Measurements from ENCODE around the gene PCYT1A. TPM values are rescaled to one million over a fixed set of nuclear protein-coding genes. Genes with fewer than 3 reads are reported as not detected.
"Not testable (repeated sequence)": the region's sequence is repeated elsewhere in the genome, so short reads cannot be mapped to it uniquely, and the experiment has no call there.

PCYT1A gene
- total RNA-seq, 1 experiment from 2014 or later = 96.8 TPM

GRCh38 chr3:196302551-196302950, 15.0 kb upstream of the PCYT1A start:
- CTCF ChIA-PET; H3K27me3 ChIP-seq (ENCODE audit: control insufficient read depth, insufficient read depth, low read length); in situ Hi-C loops (cut with HindIII; ENCODE audit: low pct_unique_long_range_greater_than_20kb, low sequenced_read_pairs); ATAC-seq; H3K4me1 ChIP-seq (ENCODE audit: control insufficient read depth, insufficient read depth, low read length); H3K27ac ChIP-seq (ENCODE audit: low read length); H3K36me3 ChIP-seq (ENCODE audit: control insufficient read depth, insufficient read depth, low read length); DNase-seq (ENCODE audit: low read depth, low spot score); POLR2A ChIA-PET; H3K4me3 ChIP-seq (ENCODE audit: low read depth in 2 of 2, low read length in 2 of 2); intact Hi-C loops (cut with micrococcal nuclease; ENCODE audit: unreplicated experiment); H3K9me3 ChIP-seq (ENCODE audit: control insufficient read depth, insufficient read depth, low read depth, low read length); BruUV-seq (replicated peaks): not testable (repeated sequence)

- no peaks in the 10 kb centered on the region for H3K9me3 ChIP-seq (ENCODE audit: control insufficient read depth, insufficient read depth, low read depth, low read length)
- CTCF ChIA-PET = no interaction called here
- H3K27me3 ChIP-seq (ENCODE audit: control insufficient read depth, insufficient read depth, low read length) = no peaks in the 10 kb centered on the region
- in situ Hi-C loops (cut with HindIII; ENCODE audit: low pct_unique_long_range_greater_than_20kb, low sequenced_read_pairs) (no loop called here), intact Hi-C loops (cut with micrococcal nuclease; ENCODE audit: unreplicated experiment) (no loop called here)
- no peaks in the 10 kb centered on the region for H3K36me3 ChIP-seq (ENCODE audit: control insufficient read depth, insufficient read depth, low read length)
- ATAC-seq (no peak), DNase-seq (ENCODE audit: low read depth, low spot score) (no peak)
- TF ChIP-seq CTCF (IDR thresholded peaks at IDR 0.05) = no peak
- H3K27ac ChIP-seq (ENCODE audit: low read length) = no peak overlapping the region
- H3K4me3 ChIP-seq (ENCODE audit: low read depth in 2 of 2, low read length in 2 of 2) = no peak overlapping the region
- no TSS peak for BruUV-seq (replicated peaks)
- POLR2A ChIA-PET = no interaction called here
- no peaks in the 10 kb centered on the region for H3K4me1 ChIP-seq (ENCODE audit: control insufficient read depth, insufficient read depth, low read length)
Observed at GRCh38 chr3:196298521-196298920, 11.0 kb upstream of the PCYT1A start.

- Histone ChIP-seq H3K36me3 (ENCODE audit: control insufficient read depth, insufficient read depth, low read length) (no peaks in the 10 kb centered on the region; the same call in 1 of the 2 replicates), H3K9me3 (ENCODE audit: control insufficient read depth, insufficient read depth, low read depth, low read length) (no peaks in the 10 kb centered on the region), H3K27me3 (ENCODE audit: control insufficient read depth, insufficient read depth, low read length) (no peaks in the 10 kb centered on the region), H3K27ac (ENCODE audit: low read length) (no peak overlapping the region), H3K4me3 (ENCODE audit: low read depth in 2 of 2, low read length in 2 of 2) (no peak overlapping the region), H3K4me1 (ENCODE audit: control insufficient read depth, insufficient read depth, low read length) (no peaks in the 10 kb centered on the region)
- ChIA-PET CTCF (no interaction called here), POLR2A (no interaction called here)
- in situ Hi-C loops (cut with HindIII; ENCODE audit: low pct_unique_long_range_greater_than_20kb, low sequenced_read_pairs) = no loop called here
- DNase-seq (ENCODE audit: low read depth, low spot score) (no peak), ATAC-seq (no peak)
- no TSS peak for BruUV-seq (replicated peaks)
- no peak for TF ChIP-seq POLR2AphosphoS5 (IDR thresholded peaks at IDR 0.05; ENCODE audit: low read depth, low read length)
- no peak for TF ChIP-seq CTCF (IDR thresholded peaks at IDR 0.05)
- TF ChIP-seq SIN3A (IDR thresholded peaks at IDR 0.05; ENCODE audit: borderline replicate concordance, insufficient read depth, low read depth, low read length) = no peak
- TF ChIP-seq TCF7L2 (IDR thresholded peaks at IDR 0.05; ENCODE audit: low read depth, low read length) = no peak
- no peak for TF ChIP-seq REST (IDR thresholded peaks at IDR 0.05; ENCODE audit: insufficient read depth in 1 of 2, low read depth in 2 of 2, low read length in 1 of 2)
- intact Hi-C loops (cut with micrococcal nuclease; ENCODE audit: unreplicated experiment) = no loop called here
Observed at GRCh38 chr3:196292286-196292923, 4.9 kb upstream of the PCYT1A start.
